ENCODE results near the gene EXOC4. TPM values are rescaled to one million over a fixed set of nuclear protein-coding genes. Genes with fewer than 3 reads are reported as not detected.

The EXOC4 gene
- total RNA-seq, 1 experiment from 2014 or later = 75.8 TPM

- Histone ChIP-seq H3K14ac (ENCODE audit: insufficient read depth, low read length) (no peak overlapping the region), H2BK5ac (ENCODE audit: insufficient read length, low read length) (no peak overlapping the region), H4K8ac (replicated peaks; ENCODE audit: insufficient read length, low read depth, low read length) (no peak overlapping the region), H4K5ac (ENCODE audit: insufficient read length, low read depth, low read length) (no peak overlapping the region), H3K18ac (ENCODE audit: insufficient read length, low read depth, low read length) (no peak overlapping the region), H2BK12ac (ENCODE audit: insufficient read length, low read depth, low read length) (no peak overlapping the region), H2BK15ac (ENCODE audit: low read depth, low read length) (no peak overlapping the region), H4K91ac (ENCODE audit: insufficient read length, low read depth, low read length) (no peak overlapping the region), H3K27me3 (ENCODE audit: insufficient read depth, low read length) (no peaks in the 10 kb centered on the region), H2BK20ac (ENCODE audit: low read depth, low read length, poor library complexity, severe bottlenecking) (no peak overlapping the region), H3K4ac (ENCODE audit: low read depth, low read length) (no peak overlapping the region), H2AK5ac (ENCODE audit: insufficient read length, low read length) (no peak overlapping the region), H2BK120ac (ENCODE audit: low read depth, low read length, poor library complexity, severe bottlenecking) (no peak overlapping the region), H3K9me3 (ENCODE audit: control insufficient read depth, low read depth, low read length) (no peaks in the 10 kb centered on the region), H4K20me1 (ENCODE audit: control insufficient read depth, insufficient read depth, insufficient read length) (no peaks in the 10 kb centered on the region), H3K79me2 (ENCODE audit: insufficient read depth, low read length) (no peaks in the 10 kb centered on the region), H3K23me2 (ENCODE audit: insufficient read length, low read depth, low read length, poor library complexity, severe bottlenecking) (no peaks in the 10 kb centered on the region), H2AFZ (ENCODE audit: low read length) (no peak overlapping the region), H3K9ac (ENCODE audit: extremely low read depth, insufficient read length, low read length) (no peak overlapping the region), H3K23ac (ENCODE audit: insufficient read length, low read depth, low read length) (no peak overlapping the region), H3T11ph (ENCODE audit: low read length) (no peak overlapping the region), H3K79me1 (ENCODE audit: insufficient read depth, low read depth, low read length, poor library complexity, severe bottlenecking) (no peaks in the 10 kb centered on the region), H3K56ac (ENCODE audit: insufficient read length, low read depth, low read length) (no peak overlapping the region), H3K27ac (ENCODE audit: insufficient read length, low read depth, low read length) (no peak overlapping the region), H3K4me2 (ENCODE audit: insufficient read depth, insufficient read length, low read length) (no peak overlapping the region), H3K4me1 (ENCODE audit: insufficient read depth, low read length) (no peaks in the 10 kb centered on the region)
- TF ChIP-seq CTCF (conservative IDR thresholded peaks at IDR 0.05) = no peak
- no peak for DNase-seq
- no peaks in the 10 kb centered on the region for H3K9me3 Mint-ChIP-seq
- no peaks in the 10 kb centered on the region for H3K27me3 Mint-ChIP-seq (ENCODE audit: low read depth)
- no peaks in the 10 kb centered on the region; a peak in 1 of 4 replicates for H3K4me1 Mint-ChIP-seq
- no peak overlapping the region for H3K4me3 Mint-ChIP-seq
- no CpG with 5 or more reads among the region's 2 CpGs for WGBS (ENCODE audit: extremely low coverage, insufficient read length, low lambda C conversion rate)
- H3K36me3 Mint-ChIP-seq (ENCODE audit: insufficient read depth in 1 of 3, low read depth in 3 of 3) = peaks cover 0 to 7% (median 0%) of the 10 kb centered on the region in 3 experiments; a peak in 2 of 7 replicates
- H3K27ac Mint-ChIP-seq = no peak overlapping the region
Measured at GRCh38 chr7:133821171-133821570, 568.3 kb downstream of the EXOC4 start.
